GM18909 (cell line): ENCODE measurements around the gene SNX15.

ENCODE experiments used
- ATAC-seq: cut with Tn5 transposase; IDR thresholded peaks from one replicate; pipeline ENCODE4 v1.9.1; 2021; ENCODE audit warnings: mild to moderate bottlenecking; ENCODE audit not compliant: unreplicated experiment, poor library complexity

The SNX15 gene

DNA sequence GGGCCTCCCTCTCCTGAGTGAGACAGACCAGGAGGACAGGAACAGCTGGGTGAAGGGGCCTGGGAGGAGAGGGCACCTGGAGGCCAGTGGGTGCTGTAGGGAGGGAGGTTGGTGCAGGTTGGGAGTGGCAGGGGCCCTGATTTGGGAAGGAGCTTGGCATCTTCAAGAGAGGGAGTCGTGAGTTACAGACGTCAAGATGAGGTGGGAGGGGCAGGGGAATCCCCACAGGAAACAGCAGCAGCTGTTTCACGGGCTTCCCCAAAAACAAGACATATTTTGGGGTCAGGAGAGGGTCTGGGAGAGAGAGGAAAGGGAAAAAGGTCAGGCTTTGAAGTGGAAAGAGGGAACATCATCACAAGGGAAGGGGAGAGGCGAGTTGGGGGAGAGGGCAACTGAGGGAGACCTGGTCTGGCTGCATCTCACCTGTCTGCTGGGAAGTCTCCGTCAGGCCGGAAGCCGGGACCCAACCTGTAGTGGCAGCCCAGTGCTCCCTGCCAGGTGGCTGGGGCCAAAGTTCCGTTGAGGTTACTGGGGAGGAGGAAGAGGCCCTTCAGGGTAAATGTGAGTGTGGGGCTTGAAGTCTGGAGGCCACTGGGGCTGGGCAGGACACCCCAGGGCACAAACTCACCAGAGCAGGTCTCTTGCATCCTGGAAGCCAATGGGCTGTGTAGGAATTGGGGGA, 26.7 kb downstream of the SNX15 start:
- ATAC-seq: no peak

DNA sequence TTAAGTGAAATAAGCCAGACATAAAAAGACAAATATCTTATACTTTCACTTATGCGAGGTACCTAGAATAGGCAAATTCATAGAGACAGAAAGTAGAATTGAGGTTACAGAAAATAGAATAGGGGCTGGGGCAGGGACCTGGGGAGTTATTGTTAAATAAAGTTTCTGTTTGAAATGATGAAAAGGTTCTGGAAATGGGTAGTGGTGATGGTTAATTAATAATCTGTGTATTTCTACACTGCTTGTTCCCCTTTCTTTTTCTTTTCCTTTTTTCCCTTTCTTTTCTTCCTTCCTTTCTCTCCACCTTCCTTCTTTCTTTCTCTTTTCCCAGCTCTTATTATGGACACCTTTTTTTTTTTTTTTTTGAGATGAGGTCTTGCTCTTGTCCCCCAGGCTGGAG, 28.3 kb downstream of the SNX15 start:
- ATAC-seq: no peak

DNA sequence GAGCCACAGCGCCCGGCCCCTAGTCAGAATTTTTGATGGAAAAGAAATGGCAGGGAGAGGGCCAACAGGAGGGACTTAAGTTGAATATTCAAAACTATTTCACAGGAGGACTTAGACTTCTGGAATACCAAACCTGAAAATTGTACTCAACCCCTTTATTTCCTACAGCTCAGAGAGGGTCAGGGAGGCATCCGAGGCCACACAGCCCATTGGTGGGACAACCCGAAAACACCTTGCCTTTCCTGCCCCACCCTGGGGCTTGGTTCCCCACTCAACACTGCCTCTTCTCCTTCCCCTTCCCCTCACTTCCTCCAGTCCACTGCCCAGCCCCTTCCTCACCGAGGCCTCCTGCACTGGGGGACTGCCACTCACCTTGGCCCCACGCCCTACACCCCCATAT, 29.8 kb downstream of the SNX15 start:
- no peak for ATAC-seq

DNA sequence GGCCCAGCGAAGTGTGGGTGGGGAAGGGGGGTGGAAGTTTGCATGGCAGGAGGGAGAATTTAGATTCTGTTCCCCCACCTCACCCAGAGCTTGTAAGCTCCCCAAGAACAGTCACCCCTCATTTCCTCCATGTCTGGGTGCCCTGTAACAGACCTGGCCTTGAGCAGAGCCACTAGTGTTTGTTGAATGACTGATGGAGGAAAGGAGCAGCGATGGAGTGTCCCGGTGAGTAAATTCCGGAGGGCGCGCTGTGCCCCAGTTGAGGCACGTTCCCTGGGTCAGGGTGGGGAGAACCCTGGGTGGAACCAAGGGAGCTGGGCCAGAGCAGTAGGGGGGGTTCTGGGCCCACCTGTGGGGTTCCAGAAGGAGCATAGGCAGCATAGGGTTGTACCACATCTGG, 30.3 kb downstream of the SNX15 start:
- ATAC-seq: no peak

DNA sequence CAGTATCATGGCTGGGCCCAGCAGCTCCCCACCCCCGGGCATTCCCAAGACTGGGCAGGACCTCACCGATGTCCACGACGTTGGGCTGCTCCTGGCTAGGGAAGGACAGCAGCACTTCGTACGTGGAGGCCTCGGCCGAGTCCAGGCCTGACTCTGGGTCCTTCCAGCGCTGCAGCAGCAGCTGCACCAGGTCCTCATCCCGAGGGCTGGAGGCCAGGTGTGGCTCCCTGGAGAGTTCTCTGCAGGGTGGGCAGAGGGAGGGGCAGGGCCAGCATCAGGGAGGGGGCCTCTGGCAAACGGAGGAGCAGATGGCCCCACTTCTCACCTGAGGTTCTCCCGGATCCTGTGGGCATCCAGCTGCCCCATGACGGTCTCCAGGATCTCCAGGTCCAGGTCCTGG, 30.8 kb downstream of the SNX15 start:
- no peak for ATAC-seq

DNA sequence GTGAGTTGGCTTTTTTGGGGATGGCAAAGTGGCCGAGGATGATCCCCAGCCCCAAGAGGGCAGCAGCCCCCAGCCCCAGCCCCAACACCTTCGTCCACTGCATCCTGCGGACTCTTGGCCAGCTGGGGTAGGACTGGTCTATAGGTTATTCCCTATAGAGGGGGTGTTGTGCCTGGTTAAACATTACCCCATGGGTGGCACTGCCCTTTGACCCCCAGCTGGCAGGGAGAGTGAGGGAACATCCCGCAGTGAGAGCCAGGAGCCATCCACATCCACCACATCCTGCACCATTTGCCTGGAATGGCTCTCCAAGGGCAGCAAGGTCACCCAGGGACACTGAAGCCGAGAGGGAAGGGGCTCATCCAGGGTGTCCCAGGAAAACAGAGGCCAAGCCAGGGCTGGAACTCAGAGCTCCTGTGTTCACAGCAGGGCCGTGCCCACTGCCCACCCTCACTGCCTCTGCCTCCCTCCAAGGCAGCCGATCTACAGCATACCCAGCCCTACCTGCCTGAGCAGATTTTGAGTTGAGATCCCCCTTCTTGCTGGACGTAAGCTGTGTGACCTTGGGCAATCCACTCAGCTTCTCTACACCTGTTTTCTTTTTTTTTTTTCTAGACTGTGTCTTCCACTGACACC, 31.3 kb downstream of the SNX15 start, which contains the start of gene NAALADL1:
NAALADL1 (minus strand) TSS at position 135 of the 636 bp plus-strand sequence; CDS start at position 103, 32 bp downstream.
- ATAC-seq: no peak

DNA sequence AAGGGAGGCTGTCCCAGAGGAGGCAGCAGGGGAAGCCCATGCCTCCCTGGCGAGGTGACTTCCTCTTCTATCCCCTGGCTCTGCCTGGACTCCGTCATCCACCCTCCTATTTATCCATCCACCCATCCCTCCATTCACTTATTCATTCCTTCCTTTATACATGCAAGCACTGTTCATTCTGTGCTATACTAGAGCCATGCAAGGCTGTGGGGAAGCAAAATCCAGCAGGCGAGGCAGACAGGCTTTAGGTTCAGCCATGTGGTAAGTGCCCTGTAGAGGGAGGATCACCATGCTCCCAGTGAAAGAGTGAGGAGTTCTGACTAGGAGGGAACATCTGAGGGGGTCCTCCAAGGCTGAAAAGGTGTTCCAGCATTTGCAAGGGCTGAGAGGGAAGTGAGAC, 32.3 kb downstream of the SNX15 start:
- no peak for ATAC-seq

DNA sequence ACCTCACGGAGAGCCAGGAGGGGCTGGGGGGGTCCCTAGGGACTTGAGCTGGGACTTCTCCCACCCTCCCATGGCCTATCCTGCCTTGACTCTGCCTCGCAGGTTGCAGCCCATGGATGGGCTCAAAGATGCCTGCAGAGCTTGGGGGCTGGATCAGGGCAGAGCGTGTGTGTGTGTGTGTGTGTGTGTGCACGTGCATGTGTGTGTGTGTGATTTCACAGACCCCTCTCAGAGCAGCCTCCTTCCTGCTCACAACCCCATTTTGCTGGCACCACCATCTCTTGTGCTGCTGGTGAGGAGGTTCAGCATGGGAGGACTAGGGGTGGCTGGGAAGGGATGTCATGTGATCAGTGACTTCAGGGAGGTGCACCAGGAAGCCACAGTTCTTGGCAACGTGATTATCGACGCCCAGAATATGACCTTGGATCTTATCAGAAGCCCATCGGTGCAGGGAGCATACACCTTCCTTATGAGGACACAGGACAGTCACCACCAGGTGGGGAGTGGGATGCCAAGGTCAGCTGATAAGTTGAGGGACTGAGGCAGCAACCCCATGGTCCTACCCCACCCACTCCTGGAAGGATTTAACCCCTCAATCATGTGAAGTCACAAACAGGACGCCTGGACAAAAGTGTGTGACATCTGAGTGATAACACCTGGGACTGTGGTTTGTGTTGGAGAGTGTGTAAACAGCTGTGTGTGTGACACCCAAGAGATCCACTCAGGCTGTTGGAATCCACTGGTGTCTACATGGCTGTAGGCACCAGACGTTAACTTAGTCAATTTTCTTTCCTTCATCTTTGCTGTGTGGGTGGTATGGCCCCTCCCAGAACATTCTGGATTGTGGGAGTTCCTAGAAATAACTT, 33.0 kb downstream of the SNX15 start:
- ATAC-seq: no peak

DNA sequence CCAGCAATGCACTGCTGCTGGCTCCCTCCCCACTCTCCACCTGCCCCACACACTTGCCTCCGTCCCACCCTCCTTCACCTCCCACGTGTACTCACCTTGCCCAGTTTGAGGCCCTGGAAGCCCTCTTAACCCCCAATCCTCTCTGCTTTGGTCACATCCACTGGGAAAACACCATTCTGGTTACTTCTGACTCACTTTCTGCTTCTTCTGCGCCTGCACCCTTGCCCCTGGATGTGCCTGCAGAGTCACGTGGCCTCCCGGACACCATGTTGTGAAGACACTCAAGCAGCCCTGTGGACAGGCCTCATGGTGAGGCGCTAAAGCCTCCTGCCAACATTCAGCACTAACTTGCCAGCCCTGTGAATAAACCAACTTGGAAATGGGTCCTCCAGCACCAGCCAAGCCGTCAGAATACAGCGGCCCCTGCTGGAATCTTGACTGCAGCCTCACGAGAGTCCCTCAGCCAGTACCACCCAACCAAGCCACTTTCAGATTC, 33.7 kb downstream of the SNX15 start:
- ATAC-seq: no peak

DNA sequence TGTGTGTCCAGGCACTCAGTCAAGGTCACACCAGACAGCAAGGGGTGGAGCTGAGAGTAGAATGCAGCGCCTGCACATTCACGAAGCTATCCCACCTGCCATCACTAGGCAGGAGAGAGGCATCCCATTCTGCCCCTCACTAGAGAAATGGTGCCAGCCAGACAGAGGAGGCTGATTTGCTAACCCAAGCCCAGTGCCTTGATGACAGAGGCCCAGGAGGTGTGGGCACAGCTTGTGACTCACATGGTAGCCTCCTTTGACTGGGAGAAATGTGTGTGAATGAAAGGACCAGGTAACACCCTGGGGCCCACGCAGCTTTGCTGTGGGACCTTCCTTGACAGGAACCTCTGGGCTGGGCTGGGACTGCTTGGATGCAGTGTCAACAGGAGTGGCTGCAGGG, 36.3 kb downstream of the SNX15 start:
- ATAC-seq: no peak

DNA sequence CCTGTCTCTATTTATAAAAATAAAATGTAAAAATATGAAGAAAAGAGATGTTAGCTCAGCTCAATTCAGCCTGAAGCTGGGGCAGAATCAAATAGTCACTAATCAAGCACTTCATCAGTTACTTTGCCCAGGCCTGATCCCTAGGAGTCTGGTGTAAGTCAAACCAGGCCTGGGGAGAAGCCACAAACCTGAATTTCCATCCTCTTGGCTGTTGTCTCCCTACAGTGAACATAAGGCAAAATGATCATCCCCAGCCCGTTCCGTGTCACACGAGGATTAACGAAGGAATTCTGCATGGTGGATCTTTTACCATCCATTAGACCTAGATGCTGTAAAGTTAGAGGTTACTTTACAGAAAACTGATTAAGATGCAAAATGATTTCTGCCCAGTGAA, 37.6 kb downstream of the SNX15 start:
- no peak for ATAC-seq

DNA sequence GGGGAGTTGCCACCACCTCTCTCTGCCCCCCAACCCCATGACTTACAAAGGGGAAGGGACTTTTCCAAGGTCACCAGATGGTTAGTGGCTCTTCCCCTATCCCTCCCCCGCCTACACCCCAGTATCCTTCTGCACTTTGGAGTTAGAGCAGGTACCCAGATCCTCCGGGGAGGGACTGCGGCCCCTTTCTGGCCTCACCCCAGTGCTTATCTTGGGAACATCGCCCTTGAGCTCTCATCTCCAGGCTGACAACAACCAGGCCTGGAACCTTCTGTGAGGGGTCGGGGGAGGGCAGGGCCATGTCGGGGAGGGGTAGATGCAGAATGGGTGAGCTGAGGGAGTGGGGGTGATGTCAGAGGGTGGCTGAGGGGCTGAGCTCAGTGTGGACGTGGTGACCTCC, 38.6 kb downstream of the SNX15 start:
- ATAC-seq: no peak

DNA sequence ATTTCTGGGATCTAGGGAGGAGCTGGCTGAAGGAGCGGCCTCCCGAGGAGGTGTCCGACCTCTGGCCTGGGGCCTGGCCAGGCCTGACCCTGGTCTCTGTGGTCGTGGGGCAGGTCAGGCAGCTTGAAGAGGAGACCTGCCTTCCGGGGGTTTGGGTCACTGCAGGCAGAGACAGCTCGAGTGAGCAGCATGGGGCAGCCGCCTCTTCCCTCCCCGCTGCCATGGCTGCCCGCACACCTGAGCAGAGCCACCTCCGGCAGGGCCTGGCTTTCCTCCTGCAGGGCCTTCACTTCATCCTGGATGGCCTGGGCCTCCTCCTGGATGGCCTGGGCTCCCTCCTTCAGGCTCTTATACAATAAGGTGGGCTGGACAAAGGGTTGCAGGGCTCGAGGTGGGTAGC, 39.1 kb downstream of the SNX15 start:
- no peak for ATAC-seq

DNA sequence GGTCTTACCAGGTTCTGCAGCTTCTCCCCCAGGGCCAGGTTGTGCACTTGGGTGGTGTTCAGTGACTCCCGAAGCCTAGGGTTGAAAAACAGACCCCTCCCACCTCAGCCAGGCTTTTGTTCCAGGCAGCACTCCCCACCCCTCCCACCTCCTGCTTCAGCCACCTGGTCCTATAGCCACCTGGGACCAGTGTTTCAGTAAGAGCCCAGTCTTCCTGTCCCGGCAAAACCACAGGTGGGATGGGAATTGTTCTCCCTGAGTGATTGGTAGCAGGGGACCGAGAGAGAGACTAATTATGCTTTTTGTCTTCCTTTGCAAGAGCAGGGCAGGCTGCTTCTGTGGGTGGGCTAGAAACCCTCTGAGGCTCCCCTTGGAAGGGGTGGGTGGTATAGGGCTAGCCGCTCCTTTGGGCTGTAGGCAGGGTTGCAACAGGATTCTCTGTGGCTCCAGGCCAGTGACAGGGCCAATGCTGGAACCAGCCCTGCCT, 39.6 kb downstream of the SNX15 start:
- no peak for ATAC-seq

DNA sequence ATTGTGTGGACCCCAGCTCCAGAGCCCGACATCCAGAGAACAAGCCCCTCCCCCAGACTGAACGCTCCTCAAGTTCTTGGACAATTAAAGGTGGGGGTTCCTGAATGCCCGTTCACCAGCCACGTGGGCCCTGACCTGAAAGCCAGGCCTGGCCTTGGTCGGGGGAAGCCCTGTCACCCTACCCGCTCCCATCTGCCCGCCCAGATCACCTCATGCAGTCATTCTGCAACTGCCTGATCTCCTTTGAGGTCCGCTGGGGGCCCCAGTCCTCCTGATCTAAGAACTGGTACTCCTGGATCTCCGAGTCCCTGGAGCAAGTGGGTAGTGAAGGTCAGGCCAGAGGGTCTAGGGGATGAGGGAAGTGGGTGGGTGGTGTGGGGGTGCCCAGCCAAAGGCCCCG, 40.2 kb downstream of the SNX15 start:
- no peak for ATAC-seq

DNA sequence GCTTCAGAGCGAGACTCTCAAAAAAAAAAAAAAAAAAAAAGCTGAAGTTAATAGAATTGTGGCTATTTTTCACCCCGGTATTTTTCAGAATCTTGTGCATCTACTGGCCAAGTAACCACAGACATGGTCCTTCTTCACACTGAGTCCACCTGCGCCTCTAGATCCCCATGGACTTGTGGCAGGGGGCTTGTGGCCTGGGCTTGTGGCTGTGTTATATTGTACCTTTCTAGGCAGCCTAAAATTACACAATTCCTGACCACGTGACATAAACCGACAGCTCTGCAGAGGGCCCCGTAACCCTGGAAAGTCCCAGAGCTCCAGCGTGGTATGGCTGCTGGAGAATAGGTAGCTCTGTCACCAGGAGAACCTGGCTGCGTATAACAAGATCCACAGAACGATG, 42.0 kb downstream of the SNX15 start:
- no peak for ATAC-seq

DNA sequence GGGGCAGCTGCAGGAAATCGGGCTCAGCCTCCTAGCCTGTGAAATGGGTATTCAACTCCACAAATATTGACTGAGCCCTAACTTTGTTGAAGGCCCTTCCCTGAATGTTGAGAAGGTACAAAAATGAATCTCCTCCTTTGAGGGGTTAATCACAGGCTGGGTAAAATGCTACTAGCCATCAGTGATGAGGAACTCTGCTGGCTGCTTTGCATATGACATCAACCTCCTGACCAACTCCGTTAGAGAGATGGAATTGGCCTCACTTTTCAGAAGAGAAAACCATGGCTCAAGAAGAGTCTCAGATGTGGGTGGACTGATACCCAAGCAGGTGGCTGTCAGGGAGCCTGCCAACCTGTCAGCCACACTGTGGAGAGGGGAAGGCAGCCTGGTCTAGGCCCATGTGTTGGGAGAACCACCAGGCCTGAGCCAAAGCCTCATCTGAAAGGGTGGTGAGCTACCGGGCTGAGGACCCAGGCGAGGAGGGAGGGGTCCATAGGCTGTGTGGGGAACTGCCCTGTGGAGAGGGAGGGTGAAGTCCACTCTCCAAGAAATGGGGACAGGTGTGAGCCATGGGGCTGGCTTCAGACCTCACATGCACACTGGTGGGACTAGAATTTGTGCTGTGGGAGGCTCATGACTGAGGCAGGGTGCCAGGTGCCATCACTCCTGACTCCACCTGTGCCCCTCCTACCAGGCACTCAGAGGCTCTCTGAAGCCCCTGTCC, 44.8 kb downstream of the SNX15 start:
- no peak for ATAC-seq

DNA sequence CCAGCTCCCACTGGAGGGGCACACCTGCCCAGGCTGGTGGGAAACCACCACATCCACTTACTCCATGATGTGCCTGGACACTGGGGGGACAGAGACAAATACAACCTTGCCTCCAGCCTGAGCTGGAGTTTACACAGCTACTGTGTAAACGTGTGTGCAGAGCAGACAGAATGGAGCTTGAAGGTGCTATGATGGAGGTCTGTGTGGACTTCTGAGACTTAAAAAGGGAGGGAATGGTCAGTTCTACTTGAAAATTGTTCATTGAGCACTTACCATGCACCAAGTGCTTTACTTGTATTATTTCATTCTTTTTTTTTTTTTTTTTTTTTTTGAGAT, 45.4 kb downstream of the SNX15 start:
- ATAC-seq: no peak

DNA sequence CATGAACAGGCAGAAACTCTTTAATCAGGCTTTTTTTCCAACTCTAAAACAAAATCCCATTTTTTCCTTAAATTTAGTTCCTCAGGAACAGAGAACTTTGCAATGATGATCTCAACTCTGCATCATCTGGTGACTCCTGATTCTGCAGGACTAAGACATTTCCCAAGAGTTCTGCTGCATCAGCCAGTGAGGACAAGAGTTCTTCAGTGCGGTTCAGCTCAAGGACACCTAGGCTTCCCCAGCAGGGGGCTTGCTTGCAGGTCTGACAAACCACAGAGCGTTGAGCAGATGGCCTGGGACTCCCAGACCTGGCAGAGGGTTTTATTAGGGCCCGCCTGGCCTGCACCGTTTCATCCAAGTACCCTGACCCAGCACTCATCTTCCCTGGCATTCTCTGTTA, 50.2 kb downstream of the SNX15 start:
- ATAC-seq: no peak

DNA sequence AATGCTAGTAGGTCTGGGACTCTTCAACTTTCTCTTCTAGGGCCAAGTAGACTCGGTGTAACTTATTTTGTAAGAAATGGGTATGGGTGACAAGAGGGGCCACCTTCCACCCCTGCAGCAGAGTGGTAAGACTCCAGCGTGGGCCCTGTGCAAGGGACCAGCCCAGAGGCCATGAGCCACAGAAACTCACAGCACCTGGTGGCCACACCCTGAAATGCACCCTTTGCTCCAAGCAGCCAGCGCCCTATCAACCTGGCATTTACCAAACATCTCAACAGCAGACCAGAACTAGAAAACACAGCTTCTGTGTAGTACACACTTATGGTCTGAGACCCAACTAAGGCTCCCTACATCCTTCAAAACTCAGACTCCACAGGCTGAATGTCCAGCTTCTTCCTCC, 50.9 kb downstream of the SNX15 start:
- ATAC-seq: no peak
